Measurements from ENCODE around the gene NRCAM.

Gene NRCAM

GRCh38 chr7:108460964-108461363, 4.7 kb upstream of the NRCAM start:
- no peak for DNase-seq

GRCh38 chr7:108459922-108460551, 3.8 kb upstream of the NRCAM start:
- peak in 10 of 58 donors; percentile 3 to 38 (median 16) for DNase-seq

DNA sequence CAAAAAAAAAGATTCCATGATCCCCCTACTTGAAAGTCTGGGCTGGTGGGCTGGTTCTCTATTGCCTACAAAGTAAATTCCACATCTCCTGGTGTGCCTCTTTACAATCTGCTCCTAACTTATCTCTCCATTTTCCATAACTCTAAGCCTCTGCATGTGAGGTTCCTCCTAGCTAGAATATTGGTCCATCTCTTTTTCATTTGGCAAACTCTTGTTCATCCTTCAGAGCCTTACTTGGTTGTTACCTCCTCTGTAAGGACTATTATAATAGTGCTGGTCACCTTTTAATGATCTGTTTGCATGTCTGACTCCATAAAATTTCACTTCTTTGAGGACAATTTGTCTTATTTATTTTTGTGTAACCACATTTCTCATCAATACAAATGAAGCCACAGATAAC, 1.6 kb upstream of the NRCAM start:
- no peak for DNase-seq

- peak in 2 of 58 donors; percentile 1 to 30 for DNase-seq
Measured at GRCh38 chr7:108456845-108457540, 757 bp upstream of the NRCAM start.

DNA sequence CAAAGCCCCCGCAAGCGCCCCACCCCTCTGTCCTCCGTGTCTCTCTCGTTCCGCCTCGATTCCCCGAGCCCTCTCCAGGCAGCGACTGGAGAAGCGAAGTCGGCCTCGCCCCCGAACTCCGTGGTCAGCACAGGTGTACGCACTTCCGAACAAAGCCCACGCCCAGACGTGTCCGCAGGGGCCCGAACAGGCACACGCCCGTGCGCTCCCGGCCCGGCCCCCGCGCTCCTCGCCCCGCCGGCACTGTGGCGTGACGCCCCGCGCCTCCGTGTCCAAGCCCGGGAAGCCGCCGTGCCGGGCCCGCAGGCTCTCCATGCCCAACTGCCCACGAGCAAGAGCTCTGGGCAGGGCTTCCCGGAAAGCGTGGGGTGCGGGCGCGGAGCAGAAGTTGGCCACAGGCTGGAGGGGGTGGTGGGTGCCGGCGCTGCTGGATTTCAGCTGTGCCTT, 662 bp downstream of the NRCAM start:
- peak in 20 of 58 donors; percentile 23 to 79 (median 56) for DNase-seq

- peak in 48 of 58 donors; percentile 17 to 83 (median 58) for DNase-seq
Measured at GRCh38 chr7:108454674-108455550, 1.3 kb downstream of the NRCAM start.

- DNase-seq, result no peak
Measured at GRCh38 chr7:108454317-108454673, 1.9 kb downstream of the NRCAM start.

GRCh38 chr7:108453320-108453719, 2.9 kb downstream of the NRCAM start:
- no peak for DNase-seq

DNA sequence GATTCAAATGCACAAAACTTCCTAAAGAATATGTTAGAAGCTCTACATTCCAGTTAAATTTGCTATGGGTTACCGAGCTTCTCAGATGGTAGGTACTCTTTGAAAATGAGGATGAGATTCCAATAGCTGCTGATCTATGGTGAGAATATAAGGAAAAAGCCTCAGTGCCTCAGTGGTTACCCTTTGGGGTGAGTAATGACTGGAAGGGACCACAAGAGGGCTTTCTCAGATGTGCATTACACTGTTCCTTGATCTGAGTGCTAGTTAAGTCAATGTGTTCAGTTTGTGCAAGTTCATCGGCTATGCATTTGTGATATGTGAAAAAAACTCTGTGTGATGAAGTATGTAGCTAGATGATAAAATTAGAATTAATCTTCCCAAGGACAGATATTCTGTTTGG, 3.5 kb downstream of the NRCAM start:
- DNase-seq, result peak in 1 of 58 donors; percentile 7

GRCh38 chr7:108451296-108451848, 4.9 kb downstream of the NRCAM start:
- no peak for DNase-seq

DNA sequence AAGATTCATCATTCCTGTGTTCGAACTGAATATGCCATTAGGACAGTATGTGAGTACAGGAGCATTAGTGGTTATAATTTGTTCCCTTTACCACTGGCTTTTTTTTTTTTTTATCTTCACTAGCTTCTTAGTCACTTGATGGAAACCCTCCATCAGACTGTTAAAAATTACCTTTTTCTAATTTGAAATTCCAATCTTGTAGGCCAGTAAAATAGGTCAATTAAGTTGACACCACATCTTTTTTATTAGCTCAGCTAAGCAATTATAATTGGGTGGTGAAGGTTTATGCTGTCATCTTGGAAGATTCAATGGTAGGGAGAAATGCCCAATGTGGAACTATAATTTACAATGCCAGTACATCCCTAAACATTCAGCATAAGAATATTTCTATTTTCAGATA, 6.1 kb downstream of the NRCAM start:
- no peak for DNase-seq

DNA sequence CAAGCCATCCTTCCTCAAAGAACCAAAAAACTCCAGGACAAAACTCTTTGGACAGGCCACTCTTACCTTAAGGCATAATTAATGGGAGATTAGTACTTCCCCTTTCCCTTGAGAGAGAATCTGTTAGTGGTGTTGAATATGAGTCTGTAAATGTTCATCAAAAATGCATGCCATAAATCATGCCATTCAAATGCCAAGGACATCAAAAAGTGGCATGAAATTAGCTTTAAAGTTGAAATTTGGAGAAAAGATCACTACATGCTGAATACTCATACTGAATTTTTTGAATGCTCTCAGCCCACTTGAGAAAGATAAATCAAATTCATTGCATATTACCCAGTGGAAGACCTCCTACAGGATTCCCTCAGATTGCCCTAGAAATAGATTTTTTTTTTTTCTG, 6.7 kb downstream of the NRCAM start:
- DNase-seq, result no peak

DNA sequence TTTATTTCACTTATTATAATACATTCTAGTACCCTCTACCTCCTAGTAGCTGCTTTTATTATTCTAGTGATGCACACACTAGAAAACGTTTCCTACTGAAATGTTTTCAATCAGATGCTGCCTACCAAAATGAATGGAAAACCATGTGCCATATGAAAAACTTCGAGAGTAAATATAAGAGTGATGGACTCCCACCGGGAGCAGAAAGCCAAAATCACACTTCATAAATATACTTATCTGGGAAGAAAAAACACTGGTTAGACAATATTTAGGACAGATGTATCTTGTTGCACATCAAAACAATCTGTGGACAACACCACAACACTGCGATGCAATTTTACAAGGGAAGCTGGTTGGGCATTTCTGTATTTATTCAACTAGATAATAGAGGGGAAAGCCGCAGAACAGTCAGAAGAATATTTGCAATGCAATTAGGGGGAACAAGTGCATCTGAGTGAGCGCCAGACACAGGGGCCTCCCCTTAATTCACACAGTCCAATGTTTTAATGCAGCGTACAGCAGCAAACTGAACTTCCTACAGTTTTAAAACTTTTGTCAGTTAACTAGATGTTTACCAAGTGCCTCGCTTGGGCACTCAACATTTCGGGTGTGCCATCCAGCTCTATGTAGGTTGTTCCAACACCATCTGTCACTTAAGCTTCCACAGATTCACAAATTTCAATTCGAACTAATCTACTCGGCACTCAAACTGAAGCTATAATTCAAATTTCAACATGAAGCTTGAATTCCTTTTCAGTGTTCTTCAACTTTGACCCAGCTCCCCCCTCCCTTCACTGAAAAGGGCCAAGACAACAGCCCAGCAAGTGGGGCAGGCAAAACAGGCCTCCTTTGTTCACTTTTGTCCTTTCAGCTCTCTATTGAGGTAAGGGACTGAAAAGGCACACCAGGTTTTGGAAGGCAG, 7.4 kb downstream of the NRCAM start:
- DNase-seq, result peak in 18 of 58 donors; percentile 8 to 74 (median 36)

DNA sequence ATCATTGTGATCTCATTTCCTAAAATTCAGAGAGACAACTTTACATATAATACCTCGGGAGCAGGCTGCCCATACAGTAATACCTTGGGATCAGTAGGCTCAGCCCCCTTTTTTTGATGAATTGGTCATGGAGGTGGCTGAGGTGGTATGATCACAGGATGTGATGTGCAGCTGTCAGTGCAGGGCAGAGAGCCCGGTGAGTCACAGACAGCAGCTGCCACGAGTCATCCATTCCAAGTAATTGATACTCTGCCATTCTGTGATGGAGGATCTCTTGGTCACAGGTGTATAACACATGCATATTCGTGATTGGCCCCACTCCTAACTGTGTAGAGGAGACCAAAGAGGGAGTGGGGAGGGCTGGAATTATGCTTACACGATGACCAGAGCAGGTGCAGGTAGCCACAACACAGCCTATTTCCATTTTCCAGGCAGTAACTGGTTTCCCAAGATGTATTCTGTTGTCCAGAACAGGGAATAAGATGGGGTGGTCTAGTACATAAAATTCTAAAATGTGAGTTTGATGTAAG, 14.1 kb downstream of the NRCAM start:
- no peak for DNase-seq

GRCh38 chr7:108441392-108441955, 14.8 kb downstream of the NRCAM start:
- DNase-seq, result no peak

- DNase-seq, result no peak
Measured at GRCh38 chr7:108440613-108441012, 15.6 kb downstream of the NRCAM start.

DNA sequence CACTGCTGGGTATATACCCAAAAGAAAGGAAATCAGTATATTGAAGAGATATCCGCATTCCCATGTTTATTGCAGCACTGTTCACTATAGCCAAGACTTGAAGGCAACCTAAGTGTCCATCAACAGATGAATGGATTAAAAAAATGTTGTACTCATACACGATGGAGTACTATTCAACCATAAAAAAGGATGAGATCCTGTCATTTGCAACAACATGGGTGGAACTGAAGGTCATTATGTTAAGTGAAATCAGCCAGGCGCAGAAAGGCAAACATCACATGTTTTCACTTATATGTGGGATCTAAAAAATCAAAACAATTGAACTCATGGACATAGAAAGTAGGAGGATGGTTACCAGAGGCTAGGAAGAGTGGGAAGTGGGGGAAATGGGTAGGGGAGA, 19.3 kb downstream of the NRCAM start:
- no peak for DNase-seq

GRCh38 chr7:108434010-108434409, 22.2 kb downstream of the NRCAM start:
- DNase-seq, result no peak

GRCh38 chr7:108431099-108431498, 25.1 kb downstream of the NRCAM start:
- no peak for DNase-seq

DNA sequence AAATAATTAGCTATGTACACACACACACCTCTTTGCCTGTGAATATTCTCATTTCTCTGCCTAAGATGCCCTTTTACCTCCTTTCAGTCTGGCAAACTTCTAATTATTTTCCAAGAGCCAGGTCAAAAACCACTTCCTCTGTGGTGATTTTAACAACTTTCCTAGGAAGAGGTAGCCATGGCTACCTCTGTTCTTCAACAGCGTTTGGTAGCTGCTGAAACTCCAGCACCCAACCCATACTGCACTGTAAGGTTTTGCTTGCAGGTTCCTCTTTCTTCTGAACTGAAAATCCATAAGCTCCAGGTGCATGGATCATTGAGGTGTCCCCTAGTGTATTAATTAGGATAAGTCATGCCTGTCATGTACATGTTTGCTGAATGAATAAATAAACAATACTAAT, 25.6 kb downstream of the NRCAM start:
- DNase-seq, result no peak

Data from anterior cingulate cortex (tissue), 58 donors.